GM23338 (cell line): ENCODE measurements around the gene PSMB10.

Experiments used
- CREB1 ChIP-seq: fragments of 250-450 bp; sonication (Bioruptor Pico); IDR thresholded peaks from 2 replicates; pipeline ENCODE4 v1.5.0; 2020; ENCODE audit warnings: low read depth, mild to moderate bottlenecking, moderate library complexity
- EZH2 ChIP-seq: fragments of 200-600 bp; sonication (generic); IDR thresholded peaks from one replicate; pipeline ENCODE4 v1.8.0; 2017; ENCODE audit warnings: antibody characterized with exemption, mild to moderate bottlenecking, low read depth; ENCODE audit not compliant: unreplicated experiment
- EZH2phosphoT487 ChIP-seq: fragments of 200-600 bp; sonication (generic); IDR thresholded peaks from one replicate; pipeline ENCODE4 v1.8.1; 2018; ENCODE audit warnings: antibody characterized with exemption; ENCODE audit not compliant: unreplicated experiment
- JUNB ChIP-seq: IDR thresholded peaks from one replicate; pipeline ENCODE4 v1.6.1; 2016; ENCODE audit warnings: antibody characterized with exemption; ENCODE audit not compliant: unreplicated experiment
- POLR2AphosphoS5 ChIP-seq: IDR thresholded peaks from 2 replicates; pipeline ENCODE4 v1.6.1; 2016; ENCODE audit warnings: antibody characterized with exemption, low read depth
- STAT1 ChIP-seq: IDR thresholded peaks from one replicate; pipeline ENCODE4 v1.6.1; 2016; ENCODE audit warnings: antibody characterized with exemption; ENCODE audit not compliant: unreplicated experiment
- ZNF114 ChIP-seq: fragments of 250-450 bp; sonication (Bioruptor Pico); IDR thresholded peaks from 2 replicates; pipeline ENCODE4 v1.5.0; 2020; ENCODE audit warnings: mild to moderate bottlenecking, moderate library complexity
- ZNF331 ChIP-seq: fragments of 250-450 bp; sonication (Bioruptor Pico); IDR thresholded peaks from 2 replicates; pipeline ENCODE4 v1.5.0; 2020; ENCODE audit warnings: low read depth, mild to moderate bottlenecking, moderate library complexity
- TF ChIP-seq, protein P1 (sequence below): IDR thresholded peaks from 2 replicates; pipeline ENCODE4 v1.6.1; 2016; ENCODE audit warnings: antibody characterized with exemption
- TF ChIP-seq, protein P2 (sequence below), 2 experiments: fragments of 200-600 bp in 1 of 2; sonication (generic) in 1 of 2; conservative IDR thresholded peaks; 2 replicates each; pipeline versions ENCODE4 v1.5.1 to v1.6.1; 2016 to 2017; ENCODE audit warnings: antibody characterized with exemption in 2 of 2, low read depth in 2 of 2, mild to moderate bottlenecking in 2 of 2, moderate library complexity in 1 of 2
- TF ChIP-seq, protein P3 (sequence below): IDR thresholded peaks from one replicate; pipeline ENCODE4 v1.6.1; 2018; ENCODE audit warnings: antibody characterized with exemption; ENCODE audit not compliant: unreplicated experiment

DNA sequence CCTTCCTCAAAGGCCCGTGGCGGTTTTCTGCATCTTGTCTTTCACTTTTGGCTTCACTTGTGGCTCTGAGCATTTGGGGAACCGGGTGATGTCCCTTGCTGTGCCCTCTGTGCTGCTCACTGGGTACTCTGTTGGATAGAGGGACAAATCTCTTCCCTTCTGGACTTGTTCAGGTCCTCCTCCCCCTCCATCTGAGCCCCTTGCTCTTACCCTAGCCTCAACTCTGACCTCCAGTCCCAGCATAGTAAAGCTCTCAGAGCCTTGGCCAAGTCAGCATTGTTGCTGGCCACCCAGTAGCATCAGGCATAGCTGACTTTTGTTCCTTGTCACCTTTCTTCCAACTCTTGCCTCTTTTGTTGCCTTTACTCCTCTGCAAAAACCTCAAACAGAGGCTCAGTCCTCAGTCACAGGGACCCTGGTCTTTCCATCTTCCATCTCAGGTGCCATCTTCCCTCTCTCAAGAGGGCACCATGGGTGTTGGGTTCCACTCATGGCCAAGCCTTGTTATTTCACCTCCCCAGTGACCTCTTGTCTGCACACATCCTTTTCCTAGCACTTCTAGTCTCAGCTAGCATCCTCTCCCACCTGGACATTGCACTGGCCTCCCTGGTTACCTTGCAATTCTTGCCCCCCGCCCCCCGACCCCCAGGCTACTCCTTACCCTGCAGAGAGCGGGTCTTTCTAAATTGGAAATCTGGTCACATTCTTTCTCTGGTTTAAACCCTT lies 393 bp upstream of the PSMB10 start:
- TF ChIP-seq, protein P1, sequence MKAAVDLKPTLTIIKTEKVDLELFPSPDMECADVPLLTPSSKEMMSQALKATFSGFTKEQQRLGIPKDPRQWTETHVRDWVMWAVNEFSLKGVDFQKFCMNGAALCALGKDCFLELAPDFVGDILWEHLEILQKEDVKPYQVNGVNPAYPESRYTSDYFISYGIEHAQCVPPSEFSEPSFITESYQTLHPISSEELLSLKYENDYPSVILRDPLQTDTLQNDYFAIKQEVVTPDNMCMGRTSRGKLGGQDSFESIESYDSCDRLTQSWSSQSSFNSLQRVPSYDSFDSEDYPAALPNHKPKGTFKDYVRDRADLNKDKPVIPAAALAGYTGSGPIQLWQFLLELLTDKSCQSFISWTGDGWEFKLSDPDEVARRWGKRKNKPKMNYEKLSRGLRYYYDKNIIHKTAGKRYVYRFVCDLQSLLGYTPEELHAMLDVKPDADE = no peak
- TF ChIP-seq, protein P2, sequence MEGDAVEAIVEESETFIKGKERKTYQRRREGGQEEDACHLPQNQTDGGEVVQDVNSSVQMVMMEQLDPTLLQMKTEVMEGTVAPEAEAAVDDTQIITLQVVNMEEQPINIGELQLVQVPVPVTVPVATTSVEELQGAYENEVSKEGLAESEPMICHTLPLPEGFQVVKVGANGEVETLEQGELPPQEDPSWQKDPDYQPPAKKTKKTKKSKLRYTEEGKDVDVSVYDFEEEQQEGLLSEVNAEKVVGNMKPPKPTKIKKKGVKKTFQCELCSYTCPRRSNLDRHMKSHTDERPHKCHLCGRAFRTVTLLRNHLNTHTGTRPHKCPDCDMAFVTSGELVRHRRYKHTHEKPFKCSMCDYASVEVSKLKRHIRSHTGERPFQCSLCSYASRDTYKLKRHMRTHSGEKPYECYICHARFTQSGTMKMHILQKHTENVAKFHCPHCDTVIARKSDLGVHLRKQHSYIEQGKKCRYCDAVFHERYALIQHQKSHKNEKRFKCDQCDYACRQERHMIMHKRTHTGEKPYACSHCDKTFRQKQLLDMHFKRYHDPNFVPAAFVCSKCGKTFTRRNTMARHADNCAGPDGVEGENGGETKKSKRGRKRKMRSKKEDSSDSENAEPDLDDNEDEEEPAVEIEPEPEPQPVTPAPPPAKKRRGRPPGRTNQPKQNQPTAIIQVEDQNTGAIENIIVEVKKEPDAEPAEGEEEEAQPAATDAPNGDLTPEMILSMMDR (conservative IDR thresholded peaks at IDR 0.05; ENCODE audit: low read depth in 2 of 2) = no peak
- TF ChIP-seq POLR2AphosphoS5 (no peak), EZH2 (no peak), ZNF114 (CRISPR knock-in tag) (no peak), EZH2phosphoT487 (no peak), CREB1 (CRISPR knock-in tag) (no peak), ZNF331 (CRISPR knock-in tag) (no peak), JUNB (no peak), STAT1 (no peak)
- TF ChIP-seq, protein P3, sequence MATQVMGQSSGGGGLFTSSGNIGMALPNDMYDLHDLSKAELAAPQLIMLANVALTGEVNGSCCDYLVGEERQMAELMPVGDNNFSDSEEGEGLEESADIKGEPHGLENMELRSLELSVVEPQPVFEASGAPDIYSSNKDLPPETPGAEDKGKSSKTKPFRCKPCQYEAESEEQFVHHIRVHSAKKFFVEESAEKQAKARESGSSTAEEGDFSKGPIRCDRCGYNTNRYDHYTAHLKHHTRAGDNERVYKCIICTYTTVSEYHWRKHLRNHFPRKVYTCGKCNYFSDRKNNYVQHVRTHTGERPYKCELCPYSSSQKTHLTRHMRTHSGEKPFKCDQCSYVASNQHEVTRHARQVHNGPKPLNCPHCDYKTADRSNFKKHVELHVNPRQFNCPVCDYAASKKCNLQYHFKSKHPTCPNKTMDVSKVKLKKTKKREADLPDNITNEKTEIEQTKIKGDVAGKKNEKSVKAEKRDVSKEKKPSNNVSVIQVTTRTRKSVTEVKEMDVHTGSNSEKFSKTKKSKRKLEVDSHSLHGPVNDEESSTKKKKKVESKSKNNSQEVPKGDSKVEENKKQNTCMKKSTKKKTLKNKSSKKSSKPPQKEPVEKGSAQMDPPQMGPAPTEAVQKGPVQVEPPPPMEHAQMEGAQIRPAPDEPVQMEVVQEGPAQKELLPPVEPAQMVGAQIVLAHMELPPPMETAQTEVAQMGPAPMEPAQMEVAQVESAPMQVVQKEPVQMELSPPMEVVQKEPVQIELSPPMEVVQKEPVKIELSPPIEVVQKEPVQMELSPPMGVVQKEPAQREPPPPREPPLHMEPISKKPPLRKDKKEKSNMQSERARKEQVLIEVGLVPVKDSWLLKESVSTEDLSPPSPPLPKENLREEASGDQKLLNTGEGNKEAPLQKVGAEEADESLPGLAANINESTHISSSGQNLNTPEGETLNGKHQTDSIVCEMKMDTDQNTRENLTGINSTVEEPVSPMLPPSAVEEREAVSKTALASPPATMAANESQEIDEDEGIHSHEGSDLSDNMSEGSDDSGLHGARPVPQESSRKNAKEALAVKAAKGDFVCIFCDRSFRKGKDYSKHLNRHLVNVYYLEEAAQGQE = no peak
